ENCODE results near the gene CHD9. TPM values are rescaled to one million over a fixed set of nuclear protein-coding genes. Genes with fewer than 3 reads are reported as not detected.

Gene CHD9
- total RNA-seq, 3 donors from 2014 or later (not counting 1 experiment from before 2014, with no cell fraction given): 81.4 to 85.2 (median 81.9) TPM

- no peak overlapping the region for H3K4me3 Mint-ChIP-seq
- no CpG with 5 or more reads among the region's 2 CpGs for WGBS (ENCODE audit: insufficient coverage)
- H3K4me1 ChIP-seq (ENCODE audit: control insufficient read depth, insufficient read depth, low read length): no peaks in the 10 kb centered on the region
- no peak overlapping the region for H3K27ac ChIP-seq (ENCODE audit: low read length)
- no peaks in the 10 kb centered on the region for H3K36me3 Mint-ChIP-seq
- H3K27ac Mint-ChIP-seq: no peak overlapping the region
- H3K4me3 ChIP-seq (ENCODE audit: low read length): no peak overlapping the region
- TF ChIP-seq, protein P1, sequence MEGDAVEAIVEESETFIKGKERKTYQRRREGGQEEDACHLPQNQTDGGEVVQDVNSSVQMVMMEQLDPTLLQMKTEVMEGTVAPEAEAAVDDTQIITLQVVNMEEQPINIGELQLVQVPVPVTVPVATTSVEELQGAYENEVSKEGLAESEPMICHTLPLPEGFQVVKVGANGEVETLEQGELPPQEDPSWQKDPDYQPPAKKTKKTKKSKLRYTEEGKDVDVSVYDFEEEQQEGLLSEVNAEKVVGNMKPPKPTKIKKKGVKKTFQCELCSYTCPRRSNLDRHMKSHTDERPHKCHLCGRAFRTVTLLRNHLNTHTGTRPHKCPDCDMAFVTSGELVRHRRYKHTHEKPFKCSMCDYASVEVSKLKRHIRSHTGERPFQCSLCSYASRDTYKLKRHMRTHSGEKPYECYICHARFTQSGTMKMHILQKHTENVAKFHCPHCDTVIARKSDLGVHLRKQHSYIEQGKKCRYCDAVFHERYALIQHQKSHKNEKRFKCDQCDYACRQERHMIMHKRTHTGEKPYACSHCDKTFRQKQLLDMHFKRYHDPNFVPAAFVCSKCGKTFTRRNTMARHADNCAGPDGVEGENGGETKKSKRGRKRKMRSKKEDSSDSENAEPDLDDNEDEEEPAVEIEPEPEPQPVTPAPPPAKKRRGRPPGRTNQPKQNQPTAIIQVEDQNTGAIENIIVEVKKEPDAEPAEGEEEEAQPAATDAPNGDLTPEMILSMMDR (IDR thresholded peaks at IDR 0.05): no peak
- H3K27me3 ChIP-seq (ENCODE audit: control insufficient read depth, insufficient read depth, low read length): no peaks in the 10 kb centered on the region
- no peaks in the 10 kb centered on the region for H3K9me3 Mint-ChIP-seq
- peaks cover 2% of the 10 kb centered on the region for H3K36me3 ChIP-seq (ENCODE audit: control insufficient read depth, insufficient read depth, low read length)
- intact Hi-C loops (cut with micrococcal nuclease): no loop called here
- H3K27me3 Mint-ChIP-seq (ENCODE audit: low read depth in 2 of 2): no peaks in the 10 kb centered on the region
- no peaks in the 10 kb centered on the region for H3K9me3 ChIP-seq (ENCODE audit: control insufficient read depth, insufficient read depth, low read length)
- DNase-seq (no peak), ATAC-seq (no peak)
- H3K4me1 Mint-ChIP-seq: peaks cover 5 to 49% of the 10 kb centered on the region in 2 donors
Observed at GRCh38 chr16:53078247-53078646, 23.5 kb downstream of the CHD9 start.

DNA sequence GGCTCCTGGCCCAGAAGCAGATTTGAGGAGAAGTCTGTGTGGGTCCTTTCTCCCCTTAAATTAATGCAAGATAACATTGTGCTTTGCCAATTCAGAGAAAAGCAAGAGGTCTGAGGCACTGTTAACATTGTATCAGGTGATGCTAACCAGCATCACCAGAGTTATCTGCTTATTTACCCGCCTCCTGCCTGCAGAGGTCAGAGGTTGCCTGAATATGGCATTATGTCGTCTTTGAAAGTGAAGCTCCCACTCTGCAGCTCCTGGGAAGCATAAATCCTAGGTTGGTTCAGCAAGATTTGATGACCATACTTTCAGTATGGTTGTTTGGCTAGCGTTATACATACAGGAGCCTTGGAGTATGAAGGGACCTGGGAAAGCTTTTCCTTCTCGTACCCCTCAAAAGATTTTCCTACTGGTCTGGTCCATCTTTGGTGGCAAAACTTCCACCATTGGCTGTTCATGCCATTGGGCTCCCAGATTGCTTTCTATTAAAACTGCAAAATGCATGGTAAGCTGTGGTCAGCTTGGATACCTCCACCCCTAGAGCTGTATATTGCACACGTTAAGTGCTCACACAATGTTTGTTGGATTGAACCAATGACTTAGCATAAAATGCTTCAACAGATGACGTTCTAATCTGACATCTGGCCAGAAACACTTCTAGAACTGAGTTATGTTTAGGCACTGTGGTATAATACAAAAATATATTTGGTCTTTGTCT lies 24.1 kb downstream of the CHD9 start:
- H3K27me3 Mint-ChIP-seq (ENCODE audit: low read depth in 2 of 2): no peaks in the 10 kb centered on the region
- H3K36me3 Mint-ChIP-seq: no peaks in the 10 kb centered on the region
- no peak overlapping the region for H3K4me3 Mint-ChIP-seq
- Histone ChIP-seq H3K4me3 (ENCODE audit: low read length) (no peak overlapping the region), H3K4me1 (ENCODE audit: control insufficient read depth, insufficient read depth, low read length) (no peaks in the 10 kb centered on the region), H3K27ac (ENCODE audit: low read length) (no peak overlapping the region), H3K9me3 (ENCODE audit: control insufficient read depth, insufficient read depth, low read length) (no peaks in the 10 kb centered on the region), H3K36me3 (ENCODE audit: control insufficient read depth, insufficient read depth, low read length) (peaks cover 2% of the 10 kb centered on the region), H3K27me3 (ENCODE audit: control insufficient read depth, insufficient read depth, low read length) (no peaks in the 10 kb centered on the region)
- WGBS (ENCODE audit: insufficient coverage): 83% methylated on average over 6 of the region's 6 CpGs
- DNase-seq (no peak), ATAC-seq (no peak)
- intact Hi-C loops (cut with micrococcal nuclease): no loop called here
- H3K9me3 Mint-ChIP-seq: no peaks in the 10 kb centered on the region
- TF ChIP-seq, protein P1 (IDR thresholded peaks at IDR 0.05): no peak
- H3K27ac Mint-ChIP-seq: no peak overlapping the region
- peaks cover 8 to 47% of the 10 kb centered on the region in 2 donors for H3K4me1 Mint-ChIP-seq

DNA sequence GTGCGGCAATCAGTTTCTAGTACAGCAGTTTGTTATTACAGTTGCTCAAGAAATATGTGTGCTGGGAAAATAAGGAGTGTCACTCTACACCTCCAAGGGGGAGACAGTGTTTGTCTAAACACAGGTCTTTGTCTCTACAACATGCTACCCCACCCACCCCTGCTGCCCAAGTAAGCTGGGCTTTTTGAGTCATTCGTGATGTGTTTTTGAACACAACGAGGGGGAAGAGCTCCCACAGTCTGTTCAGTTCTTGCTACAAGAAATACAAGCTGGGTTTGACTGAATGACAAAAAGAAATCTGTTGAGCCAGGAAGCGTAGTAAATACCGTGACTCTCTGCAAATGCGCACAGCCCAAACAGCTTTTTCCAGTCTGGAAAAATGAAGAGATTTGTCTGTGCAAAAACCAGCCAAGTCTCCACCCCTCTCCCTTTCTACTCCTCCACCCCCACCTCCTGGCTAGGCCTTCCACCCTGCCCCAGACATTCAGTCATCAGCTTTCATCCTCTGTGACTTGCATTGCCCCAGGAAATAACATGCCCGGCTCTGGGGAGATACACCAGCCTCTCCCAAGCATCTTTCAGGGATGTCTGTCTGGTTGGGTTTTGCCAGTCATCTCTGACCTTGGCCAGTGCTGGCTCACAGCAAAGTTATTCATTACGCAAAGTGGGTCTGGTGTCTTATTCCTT lies 25.7 kb downstream of the CHD9 start:
- Mint-ChIP-seq H3K36me3 (no peaks in the 10 kb centered on the region), H3K4me3 (no peak overlapping the region), H3K27ac (no peak overlapping the region), H3K9me3 (no peaks in the 10 kb centered on the region), H3K4me1 (peaks cover 10 to 44% of the 10 kb centered on the region in 2 donors), H3K27me3 (ENCODE audit: low read depth in 2 of 2) (no peaks in the 10 kb centered on the region)
- intact Hi-C loops (cut with micrococcal nuclease): no loop called here
- TF ChIP-seq, protein P1 (IDR thresholded peaks at IDR 0.05): no peak
- no peaks in the 10 kb centered on the region for H3K27me3 ChIP-seq (ENCODE audit: control insufficient read depth, insufficient read depth, low read length)
- ATAC-seq (no peak), DNase-seq (no peak)
- H3K4me3 ChIP-seq (ENCODE audit: low read length): no peak overlapping the region
- 87% methylated on average over 7 of the region's 8 CpGs for WGBS (ENCODE audit: insufficient coverage)
- no peak overlapping the region for H3K27ac ChIP-seq (ENCODE audit: low read length)
- H3K36me3 ChIP-seq (ENCODE audit: control insufficient read depth, insufficient read depth, low read length): peaks cover 2% of the 10 kb centered on the region
- H3K9me3 ChIP-seq (ENCODE audit: control insufficient read depth, insufficient read depth, low read length): no peaks in the 10 kb centered on the region
- H3K4me1 ChIP-seq (ENCODE audit: control insufficient read depth, insufficient read depth, low read length): no peaks in the 10 kb centered on the region
